GM19372 (cell line): Measurements from ENCODE around the gene LRRC52.

ENCODE experiments used
- ATAC-seq: cut with Tn5 transposase; IDR thresholded peaks from one replicate; pipeline ENCODE4 v1.9.1; 2021; ENCODE audit warnings: mild to moderate bottlenecking, low read depth, moderate library complexity; ENCODE audit not compliant: unreplicated experiment

The LRRC52 gene

GRCh38 chr1:165537356-165538109 lies 6.3 kb upstream of the LRRC52 start:
- no peak for ATAC-seq

- ATAC-seq = no peak
These were observed 4.5 kb upstream of the LRRC52 start for GRCh38 chr1:165539306-165539705.

- ATAC-seq = no peak
These were observed 3.9 kb upstream of the LRRC52 start for GRCh38 chr1:165539908-165540307.

- ATAC-seq = no peak
These were observed 1.7 kb upstream of the LRRC52 start for GRCh38 chr1:165542015-165542631.

GRCh38 chr1:165542647-165543046 lies 1.2 kb upstream of the LRRC52 start:
- no peak for ATAC-seq

GRCh38 chr1:165544996-165545395 lies 1.2 kb downstream of the LRRC52 start:
- ATAC-seq = no peak

GRCh38 chr1:165545974-165546373 lies 2.2 kb downstream of the LRRC52 start:
- ATAC-seq = no peak

GRCh38 chr1:165549973-165550372 lies 6.2 kb downstream of the LRRC52 start:
- ATAC-seq = no peak

- no peak for ATAC-seq
These were observed 7.7 kb downstream of the LRRC52 start for GRCh38 chr1:165551469-165551868.

- no peak for ATAC-seq
These were observed 17.3 kb downstream of the LRRC52 start for GRCh38 chr1:165560883-165561656.

- no peak for ATAC-seq
These were observed 18.8 kb downstream of the LRRC52 start for GRCh38 chr1:165562571-165562970.

GRCh38 chr1:165563551-165563950 lies 19.8 kb downstream of the LRRC52 start:
- no peak for ATAC-seq

- no peak for ATAC-seq
These were observed 20.8 kb downstream of the LRRC52 start for GRCh38 chr1:165564561-165564960.

GRCh38 chr1:165565751-165566490 lies 22.1 kb downstream of the LRRC52 start:
- no peak for ATAC-seq

- no peak for ATAC-seq
These were observed 26.3 kb downstream of the LRRC52 start for GRCh38 chr1:165570078-165570477.

- ATAC-seq = no peak
These were observed 30.0 kb downstream of the LRRC52 start for GRCh38 chr1:165573787-165574186.

GRCh38 chr1:165574295-165574694 lies 30.5 kb downstream of the LRRC52 start:
- ATAC-seq = no peak

GRCh38 chr1:165575468-165576099 lies 31.8 kb downstream of the LRRC52 start:
- ATAC-seq = no peak

- ATAC-seq = no peak
These were observed 32.7 kb downstream of the LRRC52 start for GRCh38 chr1:165576536-165576935.

GRCh38 chr1:165577707-165578106 lies 33.9 kb downstream of the LRRC52 start:
- ATAC-seq = no peak
